ENCODE results near the gene RORC.
A peak's percentile ranks its signal among the peaks of the same experiment; 100 is the strongest.

Gene RORC

DNA sequence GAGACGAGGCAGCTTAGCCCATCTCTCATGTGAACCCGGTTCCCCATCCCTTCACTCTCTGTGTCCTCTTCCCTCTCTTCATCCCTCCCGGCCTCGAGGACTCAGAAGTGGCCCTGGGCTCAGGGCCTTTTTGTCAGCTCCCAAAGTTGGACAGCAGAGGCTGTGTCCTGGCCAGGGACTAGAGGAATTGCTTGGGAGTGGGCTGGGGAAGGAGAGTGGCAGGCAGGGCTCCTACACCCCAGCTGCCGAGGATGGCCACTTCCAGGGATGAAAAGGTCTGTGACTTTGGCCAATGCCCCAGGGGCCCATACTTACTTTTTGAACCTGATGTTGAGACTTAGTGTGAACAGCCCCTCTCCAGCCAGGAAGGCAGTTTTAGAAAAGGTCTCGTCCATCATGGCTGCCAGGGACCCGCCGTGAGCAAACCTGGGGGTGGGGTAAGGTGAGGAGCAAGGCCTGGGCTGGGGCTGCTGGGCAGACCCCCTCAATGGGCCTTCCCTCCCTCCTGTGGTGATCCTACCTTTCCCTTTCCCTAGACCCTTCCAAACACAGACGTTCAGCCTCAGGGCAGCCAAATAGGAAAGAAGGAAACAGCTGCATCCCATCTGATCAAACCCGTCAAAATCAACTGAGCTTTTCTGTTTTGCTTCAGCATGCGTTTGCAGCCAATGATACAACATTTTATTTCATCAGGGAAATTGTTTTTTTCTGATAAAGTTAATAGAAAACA, 16.4 kb upstream of the RORC start:
- no peak for FAIRE-seq

DNA sequence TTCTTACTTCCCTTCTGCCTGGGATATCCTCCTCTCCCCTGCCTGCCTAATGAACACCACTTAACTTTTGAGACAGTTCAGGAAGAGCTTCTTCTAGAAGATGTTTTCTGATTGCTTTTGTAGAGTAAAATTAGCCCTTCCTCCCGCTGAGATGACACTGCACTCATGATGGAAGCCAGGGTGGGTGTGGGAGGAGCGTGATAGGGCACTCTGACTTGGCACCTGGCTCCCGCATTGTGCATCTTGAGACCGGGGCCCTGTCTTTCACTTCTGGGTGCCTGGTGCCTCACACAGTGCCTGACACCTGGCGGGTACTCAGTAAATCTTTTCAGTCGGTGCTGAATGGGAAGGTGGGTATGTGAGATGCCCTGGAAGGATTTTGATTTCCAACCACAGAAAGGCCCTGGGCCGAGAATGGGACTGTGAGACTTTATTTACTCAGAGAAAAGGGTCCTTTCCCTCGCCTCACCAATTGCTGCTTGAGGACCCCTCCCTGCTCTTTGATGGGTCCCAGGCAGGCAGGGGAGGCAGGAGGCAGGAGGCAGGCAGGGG, 15.2 kb upstream of the RORC start:
- FAIRE-seq, result no peak

DNA sequence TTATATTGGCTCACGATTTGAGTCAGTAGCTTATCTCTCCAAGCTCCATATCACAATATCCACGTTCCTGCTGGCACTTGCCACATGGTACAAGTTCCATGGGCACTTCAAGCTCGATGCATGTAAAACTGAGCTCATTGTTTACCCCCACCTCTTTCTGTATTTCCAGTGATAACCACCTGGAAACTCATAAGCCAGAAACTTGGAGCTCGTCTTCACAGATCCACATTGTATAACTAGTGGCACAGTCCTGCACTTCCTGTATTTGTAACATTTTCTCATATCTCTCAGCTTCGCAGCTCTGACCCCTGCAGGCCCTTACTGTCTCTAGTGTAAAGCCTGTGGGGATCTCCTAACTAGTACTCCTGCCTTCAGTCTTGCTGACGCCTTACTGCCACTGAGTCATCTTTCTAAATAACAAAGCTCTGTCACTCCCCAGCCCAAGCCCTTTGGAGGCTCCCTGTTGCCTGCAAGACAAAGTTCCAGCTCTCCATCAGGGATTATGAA, 14.5 kb upstream of the RORC start:
- FAIRE-seq, result no peak

DNA sequence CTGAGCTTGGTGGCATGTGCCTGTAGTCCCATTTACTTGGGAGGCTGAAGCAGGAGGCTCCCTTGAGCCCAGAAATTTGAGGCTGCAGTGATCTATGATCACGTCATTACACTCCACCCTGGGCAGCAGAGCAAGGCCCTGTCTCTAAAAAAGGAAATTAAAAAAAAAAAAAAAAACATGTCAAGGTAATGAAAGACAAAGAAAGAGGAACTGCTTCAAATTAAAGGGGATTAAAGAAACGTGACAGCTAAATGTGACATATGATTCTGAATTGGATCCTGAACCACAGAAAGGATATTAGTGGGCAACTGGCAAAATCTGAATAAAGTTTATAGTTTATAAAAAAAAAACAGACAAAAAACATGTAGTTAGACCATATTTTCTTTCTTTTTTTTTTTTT, 11.8 kb upstream of the RORC start:
- no peak for FAIRE-seq

DNA sequence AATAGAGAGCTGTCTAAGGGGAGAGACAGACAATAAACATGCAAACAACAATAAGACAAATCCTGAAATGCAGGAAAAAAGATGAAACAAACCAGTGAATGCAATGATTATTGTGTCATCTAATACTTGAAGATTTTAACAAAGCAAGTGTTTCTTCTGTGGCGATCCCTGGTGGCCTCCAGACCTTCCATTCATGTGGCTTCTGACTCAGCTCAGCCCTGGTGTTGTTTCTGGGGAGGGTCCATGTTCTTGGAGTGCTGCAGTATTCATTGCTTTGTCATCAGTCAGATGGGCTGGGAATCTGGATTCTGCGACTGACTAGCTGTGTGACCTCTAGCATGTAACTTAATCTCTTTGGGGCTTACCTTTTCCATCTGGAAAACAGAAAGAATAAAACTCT, 9.5 kb upstream of the RORC start:
- no peak for FAIRE-seq

DNA sequence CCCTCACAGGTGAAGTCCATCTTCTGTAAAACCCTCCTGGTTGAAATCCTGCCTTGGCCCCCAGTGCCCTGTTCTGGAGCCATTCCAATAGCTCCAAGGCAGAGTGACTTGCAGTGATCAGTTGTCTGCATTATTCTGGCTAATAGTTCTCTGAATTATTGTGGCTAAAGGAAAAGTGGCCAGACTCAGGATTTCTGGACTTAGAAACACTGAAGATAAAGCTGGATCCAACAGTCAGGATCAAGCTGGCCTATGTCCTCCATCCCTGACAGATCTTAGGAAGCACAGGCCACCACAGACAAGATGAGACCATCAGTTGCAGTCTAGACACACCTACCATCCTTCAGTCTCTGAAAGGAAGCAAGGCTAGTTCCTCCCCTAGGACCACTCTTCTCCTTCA, 8.8 kb upstream of the RORC start:
- no peak for FAIRE-seq

DNA sequence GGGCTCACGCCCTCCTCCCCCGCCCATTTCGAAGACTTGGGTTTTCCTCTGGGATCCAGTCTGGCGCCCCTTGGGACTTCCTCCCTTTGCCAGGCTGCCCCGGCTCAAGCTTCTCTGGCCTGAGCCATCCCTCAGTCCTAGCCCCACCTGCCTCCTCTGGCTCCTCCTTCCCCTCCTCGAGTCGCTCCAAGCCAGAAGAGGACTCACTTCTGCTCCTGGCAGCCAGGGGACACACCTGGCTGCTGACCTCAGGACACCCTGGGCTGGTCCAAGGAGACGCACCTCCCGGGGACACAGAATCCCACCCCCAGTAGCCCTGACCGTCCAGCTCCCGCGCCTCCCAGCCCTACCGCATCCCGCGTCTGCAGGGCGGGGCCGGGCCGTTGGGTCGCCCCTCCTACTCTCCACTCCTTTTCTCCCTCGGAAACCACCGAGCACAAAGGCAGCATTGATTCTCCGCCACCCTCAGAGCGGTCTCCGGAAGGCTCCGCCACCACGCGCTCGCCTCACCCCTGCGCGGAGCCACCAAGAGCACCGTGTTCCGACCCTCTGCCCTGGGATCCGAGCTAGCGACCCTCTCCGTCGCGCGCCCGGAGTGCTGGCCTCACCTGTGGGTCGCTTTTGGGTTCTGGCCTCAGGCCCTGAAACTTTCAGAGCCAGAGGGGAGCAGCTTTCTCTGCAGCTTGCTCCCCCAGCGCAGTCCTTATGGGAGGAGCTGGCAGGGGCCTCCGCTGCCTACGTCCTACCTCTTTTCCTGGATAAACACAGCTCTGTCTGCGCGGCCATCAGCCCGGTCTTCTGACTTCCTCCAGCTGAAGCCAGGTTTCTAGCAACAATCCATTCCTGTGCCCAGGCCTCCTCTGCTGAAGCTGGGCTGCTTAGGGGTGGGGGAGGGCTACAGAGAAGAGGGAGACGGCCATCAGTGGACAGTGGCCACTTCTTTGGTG, 8.1 kb upstream of the RORC start, which contains the start of gene C2CD4D:
Gene C2CD4D (minus strand): TSS at position 364 of the 947 bp plus-strand sequence. CDS start 831 bp downstream, outside the sequence.
- FAIRE-seq, result no peak

DNA sequence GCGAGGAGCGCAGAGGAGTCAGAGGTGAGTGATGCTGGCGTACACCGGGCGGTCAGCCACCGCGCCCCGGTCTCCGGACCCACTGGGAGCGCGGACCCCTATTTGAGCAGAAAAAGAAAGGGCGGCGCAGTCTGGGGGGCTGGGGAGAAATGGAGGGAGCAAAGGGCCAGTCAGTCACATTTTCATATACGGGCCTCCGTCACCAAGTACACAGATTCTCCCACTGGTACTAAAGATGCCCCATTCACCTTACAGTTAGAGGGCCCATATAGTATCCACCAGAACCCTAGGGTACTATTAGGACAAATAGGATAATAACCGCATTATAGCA, 7.4 kb upstream of the RORC start:
- FAIRE-seq, result no peak

DNA sequence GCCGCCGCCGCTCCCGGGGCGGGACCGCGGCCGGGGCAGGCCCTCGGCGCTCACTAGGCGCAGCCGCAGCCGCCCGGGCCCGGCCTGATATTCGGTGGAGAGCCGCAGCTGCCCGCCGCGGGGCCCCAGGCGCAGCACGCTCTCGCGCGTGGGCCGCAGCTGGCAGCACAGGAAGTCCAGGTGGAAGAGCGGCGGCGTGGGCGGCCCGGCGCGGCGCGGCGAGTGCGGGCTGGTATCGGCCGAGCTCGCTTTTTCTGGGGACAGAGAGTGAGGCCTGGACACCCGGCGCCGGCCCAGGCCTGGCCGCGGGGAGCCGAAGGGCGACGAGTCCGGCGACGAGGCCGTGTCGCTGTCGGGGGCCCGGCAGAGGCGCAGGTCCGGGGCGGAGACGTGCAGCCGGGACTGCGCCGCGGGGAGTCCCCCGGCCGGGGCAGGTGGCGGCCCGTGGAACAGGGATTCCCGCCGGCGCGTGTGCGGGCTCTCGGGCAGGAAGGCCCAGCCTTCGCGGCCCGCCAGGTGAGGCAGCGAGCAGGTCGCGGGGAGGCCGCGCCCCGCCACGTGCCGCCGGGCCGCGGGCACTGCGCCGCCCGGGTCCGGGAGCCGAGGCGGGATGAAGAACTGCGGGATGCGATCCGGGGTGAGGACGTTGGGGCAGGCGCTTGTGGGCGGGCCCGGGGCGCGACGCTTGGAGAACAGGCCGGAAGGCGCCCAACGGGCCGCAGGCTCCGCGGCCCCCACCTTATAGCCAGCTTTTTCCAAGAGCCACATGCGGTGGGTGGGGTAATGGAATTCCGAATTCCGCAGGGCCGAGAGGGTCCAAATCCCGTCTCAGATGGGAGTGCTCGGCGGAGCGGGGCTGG, 6.8 kb upstream of the RORC start:
- no peak for FAIRE-seq

DNA sequence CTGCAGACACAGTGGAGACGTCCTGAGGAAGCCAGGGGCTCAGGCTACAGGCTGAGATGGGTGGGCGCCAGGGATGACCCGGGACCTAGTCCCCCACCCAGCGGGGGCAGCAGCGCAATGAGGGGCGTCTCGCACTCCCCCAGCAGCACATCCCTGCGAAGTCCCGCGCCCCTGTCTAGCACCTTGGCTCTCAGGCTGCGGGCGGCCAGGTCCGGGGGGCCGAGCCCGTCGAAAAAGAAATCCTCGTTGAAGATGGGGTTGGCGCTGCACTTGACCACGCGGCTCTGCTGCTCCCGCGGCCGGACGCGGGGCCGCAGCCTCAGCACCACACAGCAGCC, 6.3 kb upstream of the RORC start:
- no peak for FAIRE-seq

DNA sequence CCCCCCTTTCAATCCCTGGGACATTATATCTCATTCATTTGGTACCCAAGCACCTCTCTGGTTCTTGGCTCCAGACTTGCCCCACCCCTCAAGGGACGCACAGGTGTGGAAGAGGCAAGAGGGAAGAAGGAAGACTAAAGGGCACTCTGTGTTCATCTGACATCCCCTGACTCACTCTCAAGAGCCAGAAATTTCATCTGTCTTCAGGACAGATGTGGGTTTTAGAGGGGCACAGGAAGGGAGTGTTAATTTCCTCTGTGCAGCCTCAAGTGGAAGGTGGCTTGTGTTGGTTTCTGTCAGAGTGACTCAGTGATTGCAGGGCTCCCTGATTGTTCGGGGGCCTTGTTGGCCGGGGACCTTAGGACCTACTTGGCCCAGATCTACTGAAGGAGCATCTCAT, 5.6 kb upstream of the RORC start:
- FAIRE-seq, result no peak

DNA sequence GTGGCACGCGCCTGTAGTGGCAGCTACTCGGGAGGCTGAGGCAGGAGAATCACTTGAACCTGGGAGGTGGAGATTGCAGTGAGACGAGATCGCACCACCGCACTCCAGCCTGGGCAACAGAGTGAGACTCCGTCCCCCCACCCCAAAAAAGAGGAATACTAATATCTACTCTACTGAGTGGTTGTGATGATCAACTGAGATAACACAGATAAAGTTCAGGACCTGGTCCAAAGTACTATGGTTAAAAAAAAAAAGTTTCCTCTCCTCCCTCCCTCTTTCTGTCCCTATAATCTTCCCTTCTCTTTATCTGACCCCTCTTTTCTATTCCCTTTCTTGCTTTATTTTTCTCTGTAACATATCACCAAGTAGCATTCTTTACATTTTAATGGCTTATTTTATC, 4.0 kb upstream of the RORC start:
- FAIRE-seq, result no peak

DNA sequence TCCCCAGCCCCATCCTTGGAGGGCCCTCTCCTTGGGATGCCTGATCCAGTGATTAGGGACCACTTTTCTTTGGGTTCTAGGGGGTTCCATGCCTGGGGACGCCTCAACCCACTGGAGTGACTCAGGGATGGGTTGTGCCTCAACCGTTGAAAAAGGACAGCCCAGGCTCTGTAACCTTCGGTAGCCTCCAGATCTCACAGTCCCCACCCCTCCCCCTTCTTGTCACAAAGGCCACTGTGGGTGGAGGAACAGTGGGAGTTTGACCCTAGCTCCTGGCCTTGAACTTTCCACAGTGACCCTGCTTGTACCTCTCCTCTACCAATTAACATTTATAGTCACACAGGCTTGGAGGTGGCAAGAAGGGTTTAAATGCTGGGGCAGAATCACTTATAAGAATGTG, 2.6 kb upstream of the RORC start:
- FAIRE-seq, result no peak

DNA sequence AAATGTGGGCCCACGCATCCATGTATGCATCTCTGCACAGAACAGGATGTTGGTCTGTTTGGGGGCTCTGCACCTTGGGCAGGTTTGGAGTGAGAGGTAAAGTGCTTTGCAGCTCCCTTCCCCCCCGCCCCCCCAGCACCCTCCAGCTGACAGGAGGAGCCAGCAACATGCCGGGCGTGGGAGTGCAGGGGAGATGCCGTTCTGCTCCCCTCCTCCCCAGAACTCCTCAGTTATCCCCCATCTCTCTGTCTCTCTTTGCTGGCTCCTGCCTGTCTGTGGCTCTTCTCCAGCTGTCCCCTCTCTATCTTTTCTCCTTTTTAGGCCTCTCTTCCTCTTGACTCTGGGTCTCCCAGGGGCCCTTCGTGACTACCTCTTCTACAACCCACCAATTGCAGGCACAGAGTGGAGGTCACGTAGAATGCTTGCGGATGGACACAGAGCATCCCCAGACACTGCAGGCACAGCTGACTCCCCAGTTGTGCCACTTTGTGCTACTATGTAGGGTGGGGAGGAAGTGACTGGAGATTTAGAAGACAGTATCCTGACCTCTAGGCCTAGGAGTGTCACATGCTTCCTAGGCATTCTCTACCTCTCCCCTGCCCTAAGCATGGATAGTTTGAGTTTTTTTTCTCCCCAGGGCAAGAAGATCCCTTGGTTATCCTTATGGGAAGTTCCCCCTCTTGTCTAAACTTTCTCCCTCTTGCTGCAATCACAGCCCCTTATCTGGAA, 1.7 kb upstream of the RORC start:
- no peak for FAIRE-seq

DNA sequence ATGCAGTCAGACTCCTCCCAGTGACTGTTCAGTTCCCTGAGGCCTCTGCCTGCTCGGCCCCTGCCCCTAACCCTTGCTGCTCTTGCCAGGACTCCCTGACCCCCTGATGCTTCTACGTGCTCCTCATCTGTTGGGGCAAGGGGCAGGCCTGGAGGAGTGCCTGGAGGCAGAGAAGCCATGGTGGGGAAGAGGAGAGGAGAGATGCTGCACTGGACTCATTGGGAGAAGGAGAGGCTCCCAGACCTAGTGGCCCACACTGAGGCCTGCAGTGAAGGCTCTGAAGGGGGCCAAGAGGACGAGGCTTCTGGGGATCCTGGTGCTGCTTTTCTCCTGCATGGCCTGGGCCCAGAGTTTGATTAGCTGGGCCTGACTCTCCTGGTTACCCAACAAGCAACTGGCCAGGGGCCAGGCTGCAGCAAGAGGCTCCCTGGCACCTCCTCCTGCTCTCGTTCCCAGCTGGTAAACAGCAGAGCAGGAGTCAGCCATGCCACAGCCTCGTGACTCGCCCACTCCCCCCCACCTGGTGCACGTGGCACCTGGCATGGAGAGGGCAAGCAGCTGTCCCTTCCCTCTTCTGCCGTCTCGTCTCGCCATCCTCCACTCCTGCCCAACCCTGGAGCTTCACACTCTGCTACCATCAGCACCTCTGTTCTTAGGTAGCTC, 847 bp upstream of the RORC start:
- peak; percentile 84 for FAIRE-seq

DNA sequence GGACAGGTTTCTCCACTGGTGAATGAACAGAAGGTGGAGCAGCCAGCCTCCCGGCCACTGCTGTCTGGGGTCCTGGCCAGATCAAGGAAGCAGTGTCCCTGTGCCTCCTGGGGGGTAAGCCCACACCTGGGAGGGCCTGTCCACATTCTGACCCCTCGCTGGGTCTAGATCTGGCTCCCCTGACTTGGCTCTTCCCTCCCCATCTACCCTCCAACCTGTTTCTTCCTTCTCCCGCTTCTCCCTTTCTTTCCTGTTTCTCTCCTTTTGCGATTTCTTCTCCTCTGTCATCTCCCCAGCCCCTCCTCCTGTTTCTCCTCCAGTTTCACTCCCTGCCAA, 378 bp downstream of the RORC start:
- no peak for FAIRE-seq

DNA sequence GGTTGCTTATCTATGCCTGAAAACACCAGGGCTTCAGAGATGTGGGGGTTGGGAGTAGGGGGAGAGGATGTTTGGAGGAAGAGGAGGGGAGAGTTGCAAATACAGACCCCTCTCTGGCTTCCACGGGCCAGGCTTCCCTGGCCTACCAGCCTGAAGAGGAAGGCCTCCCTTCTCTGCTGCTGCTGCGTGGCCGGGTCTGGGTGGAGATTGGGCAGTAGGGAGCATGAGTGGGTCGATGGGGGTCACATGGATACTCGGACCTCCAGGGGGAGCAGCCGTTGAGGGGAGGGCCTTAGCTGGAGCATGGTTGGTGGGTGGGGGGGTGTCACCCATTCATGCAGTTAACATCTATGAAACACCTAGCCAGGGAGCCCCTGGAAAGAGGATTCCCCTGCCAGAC, 1.5 kb downstream of the RORC start:
- no peak for FAIRE-seq

DNA sequence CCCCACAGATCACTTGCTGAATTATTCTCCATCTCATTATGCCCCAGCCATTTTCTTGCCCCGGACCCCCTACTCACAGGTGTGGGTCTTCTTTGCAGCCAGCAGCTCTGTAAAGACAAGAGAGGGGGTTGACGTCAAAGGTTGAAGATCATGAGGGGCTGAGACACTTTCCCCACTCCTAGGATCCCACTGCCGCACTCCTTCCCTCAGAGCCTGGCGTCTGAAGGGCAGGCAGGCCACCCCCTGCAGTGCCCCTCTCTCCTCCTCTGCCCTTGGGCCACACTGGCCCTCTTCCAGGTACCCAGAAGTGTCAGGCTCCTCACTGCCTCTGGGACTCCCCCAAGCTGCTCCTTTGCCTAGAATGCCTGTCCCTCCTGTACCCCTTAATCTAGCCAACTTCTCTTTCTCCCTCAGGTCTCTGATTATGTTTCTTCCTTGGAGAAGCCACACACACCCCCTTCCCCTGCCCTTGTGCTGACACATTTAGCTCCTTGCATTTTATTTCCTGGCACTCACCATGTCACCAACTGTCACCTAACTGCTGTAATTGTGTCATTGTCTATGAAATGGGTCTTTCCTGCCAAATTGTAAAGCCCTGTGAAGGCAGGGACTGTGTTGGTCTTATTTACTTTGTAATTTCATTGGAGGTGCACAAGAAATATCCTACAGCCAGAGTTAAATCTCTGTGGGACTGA, 2.1 kb downstream of the RORC start:
- FAIRE-seq, result no peak

DNA sequence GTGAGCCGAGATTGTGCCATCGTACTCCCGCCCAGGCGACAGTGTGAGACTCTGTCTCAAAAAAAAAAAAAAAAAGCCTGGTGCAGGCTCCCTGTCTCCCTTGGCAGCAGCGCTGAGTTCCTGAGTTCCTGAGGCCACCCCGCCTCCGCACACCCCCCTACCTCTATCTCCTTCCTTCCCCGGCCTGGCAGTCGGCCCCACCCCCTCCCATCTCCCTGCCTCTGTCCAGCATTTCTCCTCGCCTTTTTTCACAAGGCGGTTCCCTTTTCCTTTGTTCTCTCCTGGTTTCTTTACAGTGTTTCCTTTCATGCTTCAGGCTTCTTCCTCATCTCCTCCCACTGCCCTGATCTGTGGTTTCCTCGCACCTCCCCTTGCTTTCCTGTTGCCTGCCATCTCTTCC, 2.7 kb downstream of the RORC start:
- FAIRE-seq, result no peak

DNA sequence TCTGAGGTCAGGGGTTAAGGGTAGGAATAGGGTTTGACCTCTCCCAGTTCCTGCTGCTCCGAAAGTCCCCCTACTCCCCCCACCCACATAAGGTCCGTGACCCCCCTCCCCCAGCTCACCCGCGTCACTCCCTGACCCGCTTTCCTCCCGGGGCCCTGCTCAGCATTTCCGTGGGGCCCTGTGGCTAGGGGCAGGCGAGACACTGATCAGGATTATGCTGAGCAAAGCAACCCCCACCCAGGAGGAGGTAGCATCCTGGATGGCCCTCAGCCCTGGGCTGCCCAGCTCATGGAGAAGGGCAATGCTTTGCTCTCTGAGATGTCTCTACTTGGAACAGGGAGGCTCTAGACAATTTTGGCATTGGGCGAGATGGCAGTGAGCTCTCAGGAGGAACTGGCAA, 3.7 kb downstream of the RORC start:
- no peak for FAIRE-seq

Measured in islet of Langerhans (tissue), 1 donor.